LNCaP clone FGC (cell line): Measurements from ENCODE around the gene SUGP2.

ENCODE experiments used
- DNase-seq: peaks from one replicate; pipeline ENCODE4 v3.0.0-alpha.2; 2011; ENCODE audit warnings: low read depth
- H3K4me3 ChIP-seq: 2 replicates; pipeline ENCODE4 v1.5.1; 2011; ENCODE audit warnings: mild to moderate bottlenecking, low read depth, low read length, control low read depth
- TF ChIP-seq, protein P1 (sequence below): IDR thresholded peaks from 2 replicates; pipeline ENCODE4 v1.5.1; 2012; ENCODE audit warnings: mild to moderate bottlenecking; ENCODE audit not compliant: control insufficient read depth, insufficient read depth; ENCODE audit errors: extremely low read depth

The SUGP2 gene

DNA sequence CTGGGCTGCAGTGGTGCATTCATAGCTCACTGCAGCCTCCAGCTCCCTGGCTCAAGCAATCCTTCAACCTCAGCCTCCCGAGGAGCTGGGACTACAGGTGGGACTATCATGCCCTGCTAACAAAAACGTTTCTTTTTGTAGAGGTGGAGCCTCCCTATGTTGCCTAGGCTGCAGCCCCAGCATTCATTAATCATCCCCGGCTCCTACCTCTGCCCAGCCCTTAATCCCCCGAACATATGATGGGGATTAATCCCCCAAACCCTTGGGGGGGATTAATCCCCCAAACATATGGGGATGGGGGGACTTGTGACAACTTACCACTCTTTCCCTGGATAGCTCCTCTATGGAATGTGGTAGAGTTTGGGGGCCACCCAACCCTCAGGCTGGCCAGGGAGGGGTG lies 45.9 kb downstream of the SUGP2 start:
- TF ChIP-seq, protein P1, sequence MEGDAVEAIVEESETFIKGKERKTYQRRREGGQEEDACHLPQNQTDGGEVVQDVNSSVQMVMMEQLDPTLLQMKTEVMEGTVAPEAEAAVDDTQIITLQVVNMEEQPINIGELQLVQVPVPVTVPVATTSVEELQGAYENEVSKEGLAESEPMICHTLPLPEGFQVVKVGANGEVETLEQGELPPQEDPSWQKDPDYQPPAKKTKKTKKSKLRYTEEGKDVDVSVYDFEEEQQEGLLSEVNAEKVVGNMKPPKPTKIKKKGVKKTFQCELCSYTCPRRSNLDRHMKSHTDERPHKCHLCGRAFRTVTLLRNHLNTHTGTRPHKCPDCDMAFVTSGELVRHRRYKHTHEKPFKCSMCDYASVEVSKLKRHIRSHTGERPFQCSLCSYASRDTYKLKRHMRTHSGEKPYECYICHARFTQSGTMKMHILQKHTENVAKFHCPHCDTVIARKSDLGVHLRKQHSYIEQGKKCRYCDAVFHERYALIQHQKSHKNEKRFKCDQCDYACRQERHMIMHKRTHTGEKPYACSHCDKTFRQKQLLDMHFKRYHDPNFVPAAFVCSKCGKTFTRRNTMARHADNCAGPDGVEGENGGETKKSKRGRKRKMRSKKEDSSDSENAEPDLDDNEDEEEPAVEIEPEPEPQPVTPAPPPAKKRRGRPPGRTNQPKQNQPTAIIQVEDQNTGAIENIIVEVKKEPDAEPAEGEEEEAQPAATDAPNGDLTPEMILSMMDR = no peak
- no peak for DNase-seq
- no peak overlapping the region for H3K4me3 ChIP-seq

DNA sequence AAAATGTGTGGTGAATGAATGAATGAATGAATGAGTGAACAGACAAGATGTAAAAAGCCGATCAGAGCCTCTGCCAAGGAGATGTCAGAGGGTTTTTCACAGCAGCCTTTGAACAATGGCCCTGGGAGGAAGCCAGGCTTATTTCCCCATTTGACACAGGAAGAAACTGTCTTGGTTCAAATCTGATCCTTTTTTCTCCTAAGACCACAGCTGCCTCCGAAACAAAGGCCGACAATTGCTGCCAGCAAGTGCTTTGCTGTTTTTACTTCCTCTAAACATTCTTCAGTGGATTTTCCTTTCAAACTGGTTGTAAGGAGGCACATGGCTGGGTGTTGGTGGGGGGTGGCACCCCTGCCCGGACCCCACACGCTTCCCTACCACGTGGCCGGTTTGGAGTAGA lies 48.1 kb downstream of the SUGP2 start:
- TF ChIP-seq, protein P1 = no peak
- DNase-seq = no peak
- H3K4me3 ChIP-seq = no peak overlapping the region

DNA sequence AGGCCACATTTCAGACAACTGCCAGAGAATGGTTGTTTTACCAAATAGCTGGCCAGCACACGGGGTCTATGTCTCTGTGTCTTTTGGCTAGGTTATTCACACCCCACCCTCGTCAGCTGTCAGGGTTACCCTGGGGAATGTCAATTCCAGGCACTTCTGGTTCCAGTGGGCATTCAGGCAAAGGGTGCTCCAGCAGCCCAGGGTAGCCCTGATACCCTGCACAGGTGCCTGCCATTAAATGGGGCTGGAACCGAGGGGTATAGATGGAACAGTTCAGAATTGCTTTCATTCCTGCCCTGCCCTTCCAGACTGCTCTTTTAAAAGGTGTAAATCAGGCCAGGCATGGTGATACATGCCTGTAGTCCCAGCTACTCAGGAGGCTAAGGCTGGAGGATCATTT lies 49.1 kb downstream of the SUGP2 start:
- TF ChIP-seq, protein P1 = no peak
- DNase-seq = no peak
- H3K4me3 ChIP-seq = no peak overlapping the region

DNA sequence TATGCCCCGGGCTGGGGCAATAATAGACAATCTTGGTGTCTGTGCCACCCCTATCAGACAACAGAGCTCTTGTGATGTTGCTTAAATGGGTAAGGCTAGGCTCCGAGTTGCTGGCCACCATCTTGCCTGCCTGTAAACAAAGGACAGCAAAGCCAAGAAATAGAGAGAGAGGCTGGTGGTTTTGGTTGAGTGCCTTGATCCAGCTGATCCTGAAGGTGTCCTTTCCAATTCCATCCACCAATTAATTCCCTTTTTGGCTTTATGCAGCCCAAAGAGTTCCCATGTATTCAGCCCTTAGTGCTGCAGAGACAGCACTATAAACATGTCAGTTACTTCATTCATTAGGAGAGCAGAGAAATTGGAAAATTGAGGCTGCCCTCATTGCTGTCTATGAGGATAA lies 50.6 kb downstream of the SUGP2 start:
- no peak overlapping the region for H3K4me3 ChIP-seq
- no peak for DNase-seq
- TF ChIP-seq, protein P1 = no peak

DNA sequence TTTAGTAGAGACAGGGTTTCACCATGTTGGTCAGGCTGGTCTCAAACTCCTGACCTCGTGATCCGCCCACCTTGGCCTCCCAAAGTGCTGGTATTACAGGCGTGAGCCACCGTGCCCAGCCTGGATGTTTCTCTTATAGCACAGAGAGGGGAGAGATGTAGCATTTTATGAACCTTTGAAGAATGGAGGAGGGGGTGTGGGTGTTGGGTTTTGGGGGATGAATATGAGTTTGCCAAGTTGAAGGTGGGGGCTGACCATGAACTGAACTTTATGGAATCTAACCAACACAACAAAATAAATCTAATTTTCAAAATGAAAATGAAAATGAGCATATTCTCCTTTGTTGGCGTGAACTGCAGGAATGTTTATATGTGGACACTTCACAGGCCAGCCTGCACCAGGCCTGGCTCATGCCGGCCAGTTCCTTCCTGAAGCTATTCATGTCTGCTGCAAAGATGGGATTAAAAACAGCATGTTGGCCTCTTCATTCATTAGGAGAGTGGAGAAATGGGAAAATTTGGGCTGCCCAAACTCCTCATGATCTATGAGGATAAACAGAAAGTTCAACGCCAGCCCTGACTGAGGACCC lies 52.8 kb downstream of the SUGP2 start:
- TF ChIP-seq, protein P1 = no peak
- DNase-seq = no peak
- H3K4me3 ChIP-seq = no peak overlapping the region

DNA sequence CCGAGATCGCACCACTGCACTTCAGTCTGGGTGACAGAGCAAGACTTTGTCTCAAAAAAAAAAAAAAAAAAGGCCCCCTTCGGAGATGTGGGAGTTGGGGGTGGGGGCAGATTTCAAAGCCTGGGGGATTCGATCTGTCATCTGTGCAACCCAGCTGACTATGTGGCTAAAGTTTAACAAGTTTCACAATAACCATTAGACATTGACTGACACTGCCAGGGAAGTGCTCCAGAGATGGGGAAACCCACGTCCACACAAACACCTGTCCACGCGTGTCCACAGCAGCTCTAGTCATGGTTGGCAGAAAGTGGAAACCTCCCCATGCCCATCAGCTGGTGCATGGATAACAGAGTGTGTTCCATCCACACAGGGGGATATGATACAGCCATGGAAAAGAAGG lies 54.7 kb downstream of the SUGP2 start:
- TF ChIP-seq, protein P1 = no peak
- DNase-seq = no peak
- H3K4me3 ChIP-seq = no peak overlapping the region

DNA sequence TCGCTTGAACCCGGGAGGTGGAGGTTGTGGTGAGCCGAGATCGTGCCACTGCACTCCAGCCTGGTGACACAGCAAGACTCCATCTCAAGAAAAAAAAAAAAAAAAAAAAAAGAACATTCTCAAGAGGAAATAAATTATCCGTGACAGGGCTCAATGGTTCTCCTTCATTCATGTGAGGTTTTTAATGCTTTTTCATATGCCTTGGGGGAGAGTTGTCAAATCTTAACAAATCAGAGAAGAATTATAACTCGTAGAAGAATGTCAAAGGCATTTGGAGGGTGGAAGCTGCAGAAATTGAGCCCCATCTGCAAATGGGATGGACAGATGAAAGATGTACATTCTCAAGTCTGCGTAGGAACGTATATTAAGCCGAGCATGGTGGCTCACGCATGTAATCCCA lies 57.4 kb downstream of the SUGP2 start:
- TF ChIP-seq, protein P1 = no peak
- no peak overlapping the region for H3K4me3 ChIP-seq
- no peak for DNase-seq
